Stimulated activated CD8-positive, alpha-beta memory T cell treated with anti-CD3 and anti-CD28 coated beads, Interleukin-12 subunit alpha, Interleukin-12 subunit beta, amount 100 ng/mL, for 24 hours (primary cell): ENCODE results near the gene PRSS2.

Experiments
- DNase-seq: peaks from one replicate; pipeline ENCODE4 v3.0.0-alpha.2; 2020; ENCODE audit errors: extremely low read depth

Gene PRSS2

DNA sequence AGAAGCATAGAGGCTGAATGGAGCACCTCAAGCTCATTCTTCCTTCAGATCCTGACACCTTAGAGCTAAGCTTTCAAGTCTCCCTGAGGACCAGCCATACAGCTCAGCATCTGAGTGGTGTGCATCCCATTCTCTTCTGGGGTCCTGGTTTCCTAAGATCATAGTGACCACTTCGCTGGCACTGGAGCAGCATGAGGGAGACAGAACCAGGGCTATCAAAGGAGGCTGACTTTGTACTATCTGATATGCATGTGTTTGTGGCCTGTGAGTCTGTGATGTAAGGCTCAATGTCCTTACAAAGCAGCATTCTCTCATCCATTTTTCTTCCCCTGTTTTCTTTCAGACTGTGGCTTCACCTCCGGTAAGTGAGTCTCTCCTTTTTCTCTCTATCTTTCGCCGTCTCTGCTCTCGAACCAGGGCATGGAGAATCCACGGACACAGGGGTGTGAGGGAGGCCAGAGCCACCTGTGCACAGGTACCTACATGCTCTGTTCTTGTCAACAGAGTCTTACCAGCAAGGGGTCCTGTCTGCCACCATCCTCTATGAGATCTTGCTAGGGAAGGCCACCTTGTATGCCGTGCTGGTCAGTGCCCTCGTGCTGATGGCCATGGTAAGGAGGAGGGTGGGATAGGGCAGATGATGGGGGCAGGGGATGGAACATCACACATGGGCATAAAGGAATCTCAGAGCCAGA is 31.0 kb downstream of the PRSS2 start:
- DNase-seq, result no peak

DNA sequence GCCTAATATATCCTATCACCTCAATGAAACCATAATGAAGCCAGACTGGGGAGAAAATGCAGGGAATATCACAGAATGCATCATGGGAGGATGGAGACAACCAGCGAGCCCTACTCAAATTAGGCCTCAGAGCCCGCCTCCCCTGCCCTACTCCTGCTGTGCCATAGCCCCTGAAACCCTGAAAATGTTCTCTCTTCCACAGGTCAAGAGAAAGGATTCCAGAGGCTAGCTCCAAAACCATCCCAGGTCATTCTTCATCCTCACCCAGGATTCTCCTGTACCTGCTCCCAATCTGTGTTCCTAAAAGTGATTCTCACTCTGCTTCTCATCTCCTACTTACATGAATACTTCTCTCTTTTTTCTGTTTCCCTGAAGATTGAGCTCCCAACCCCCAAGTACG is 31.5 kb downstream of the PRSS2 start:
- no peak for DNase-seq

DNA sequence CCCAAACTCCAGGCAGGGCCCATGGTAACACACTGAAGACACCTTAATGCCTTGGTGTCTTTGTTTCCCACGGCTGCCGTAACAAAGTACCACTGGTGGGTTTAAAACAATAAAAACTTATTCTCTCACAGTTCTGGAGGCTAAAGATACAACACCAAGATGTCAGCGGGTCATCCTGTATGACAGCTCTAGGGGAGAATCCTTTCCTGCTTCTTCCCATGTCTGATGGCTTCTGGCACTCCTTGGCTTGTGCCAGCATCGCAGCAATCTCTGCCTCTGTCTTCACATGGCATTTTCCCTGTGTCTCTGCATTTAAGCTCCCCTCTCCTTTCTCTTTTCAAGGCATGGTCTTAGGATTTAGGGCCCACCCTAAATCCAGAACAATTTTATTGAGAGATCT is 33.1 kb downstream of the PRSS2 start:
- DNase-seq, result no peak

GRCh38 chr7:142804728-142805207 is 34.0 kb downstream of the PRSS2 start:
- DNase-seq, result no peak

- DNase-seq, result no peak
These were observed 34.7 kb downstream of the PRSS2 start for GRCh38 chr7:142805350-142806021.

DNA sequence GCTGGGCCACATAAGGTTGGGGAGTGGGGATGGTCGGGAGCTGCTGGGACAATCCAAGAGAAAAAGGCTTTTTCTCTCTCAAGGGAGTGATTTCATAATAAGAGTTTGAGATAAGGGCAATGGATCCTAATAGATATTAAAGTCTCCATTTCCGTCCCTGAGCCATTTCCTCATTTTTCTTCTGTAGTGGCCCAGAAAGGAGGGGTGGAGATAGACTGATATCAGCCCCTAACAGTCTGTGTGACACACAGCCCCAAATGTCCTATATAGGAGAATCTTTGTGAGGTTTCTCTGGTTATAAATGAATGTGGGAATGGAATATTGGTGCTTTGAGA is 35.2 kb downstream of the PRSS2 start:
- no peak for DNase-seq

DNA sequence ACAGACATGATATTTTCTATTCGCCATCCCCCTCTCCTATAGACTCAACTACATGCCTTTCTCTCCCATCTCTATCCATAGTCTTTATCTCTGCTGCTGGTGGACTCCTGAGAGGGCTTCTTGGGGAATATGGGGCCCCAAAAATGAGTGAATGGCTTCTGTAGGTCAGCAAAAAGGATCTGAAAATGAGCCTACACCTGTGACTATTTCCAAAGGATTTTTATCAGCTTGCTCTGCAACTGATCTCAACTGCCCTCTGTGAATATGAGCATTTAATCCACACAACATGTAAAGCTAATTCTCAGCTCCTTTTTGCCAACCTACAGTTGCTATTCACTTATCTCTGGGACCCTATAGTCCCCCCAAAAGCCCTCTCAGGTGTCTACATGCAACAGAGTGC is 36.2 kb downstream of the PRSS2 start:
- no peak for DNase-seq

- DNase-seq, result no peak
These were observed 37.2 kb downstream of the PRSS2 start for GRCh38 chr7:142807855-142808460.

GRCh38 chr7:142808461-142808801 is 37.7 kb downstream of the PRSS2 start:
- DNase-seq, result no peak

GRCh38 chr7:142808802-142809583 is 38.2 kb downstream of the PRSS2 start:
- peak; percentile 84 for DNase-seq

GRCh38 chr7:142809671-142810070 is 38.9 kb downstream of the PRSS2 start:
- no peak for DNase-seq

DNA sequence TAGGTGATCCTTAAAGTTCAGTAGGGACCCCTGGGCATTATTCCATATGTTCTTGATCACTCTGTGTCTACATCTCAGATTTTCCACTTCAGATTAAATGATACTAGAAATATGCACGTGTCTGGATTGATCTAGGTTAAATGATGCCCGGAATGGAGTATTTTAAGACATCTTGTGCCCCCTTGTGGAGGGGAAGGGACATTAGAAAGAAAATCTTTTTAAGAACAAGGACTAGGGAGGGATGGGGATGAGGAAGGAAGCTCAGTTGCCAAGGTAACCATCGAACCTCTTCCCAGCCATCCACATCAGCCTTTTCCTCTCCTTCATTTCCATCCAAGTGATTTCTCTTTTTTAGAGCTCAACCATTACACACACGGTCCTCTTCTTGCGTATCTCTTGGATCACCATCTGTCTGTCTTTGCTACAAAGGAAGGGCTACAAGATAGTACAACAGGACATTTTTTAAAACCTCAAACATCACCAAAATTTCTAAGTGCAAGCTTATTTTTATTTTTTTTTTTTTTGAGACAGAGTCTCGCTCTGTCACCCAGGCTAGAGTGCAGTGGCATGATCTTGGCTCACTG is 40.5 kb downstream of the PRSS2 start:
- no peak for DNase-seq

GRCh38 chr7:142812437-142813215 is 41.9 kb downstream of the PRSS2 start:
- no peak for DNase-seq

- no peak for DNase-seq
These were observed 42.5 kb downstream of the PRSS2 start for GRCh38 chr7:142813226-142813625.

DNA sequence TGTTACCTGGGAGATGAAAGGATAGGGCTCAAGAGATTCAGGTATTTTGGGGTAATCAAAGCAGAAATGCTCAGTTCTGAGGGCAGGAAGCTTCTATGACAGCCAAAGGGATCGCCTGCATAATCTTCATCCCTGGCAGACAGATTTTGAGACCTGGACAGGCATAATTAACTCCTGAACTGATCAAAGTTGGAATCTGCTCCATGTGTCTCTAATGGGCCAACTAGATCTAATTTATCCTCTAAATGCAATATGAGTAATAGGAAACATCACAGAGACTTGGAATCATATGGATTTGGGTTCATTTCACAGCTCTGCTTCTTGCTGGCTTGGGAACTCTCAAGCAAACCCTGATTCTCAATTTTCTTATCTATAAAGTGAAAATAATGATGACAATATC is 42.9 kb downstream of the PRSS2 start:
- DNase-seq, result no peak

DNA sequence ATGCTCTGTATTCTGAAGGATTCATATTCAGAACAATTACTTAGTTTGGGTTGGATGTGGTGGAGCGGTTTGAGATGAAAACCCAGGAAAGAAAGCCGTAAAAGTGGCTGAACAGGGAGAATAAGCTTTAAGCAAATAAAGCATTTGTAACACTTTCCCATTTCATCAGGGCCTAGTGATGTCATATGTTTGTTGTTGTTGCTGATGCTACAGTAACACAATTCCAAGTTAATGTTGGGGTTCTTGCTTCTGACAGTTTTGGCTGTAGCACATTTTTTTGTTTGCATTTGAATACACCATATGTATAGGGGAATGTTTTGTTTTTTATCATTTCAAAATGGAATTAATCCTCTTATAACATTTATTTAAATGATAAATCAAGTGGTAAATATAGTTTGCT is 43.7 kb downstream of the PRSS2 start:
- DNase-seq, result no peak

- DNase-seq, result no peak
These were observed 44.4 kb downstream of the PRSS2 start for GRCh38 chr7:142815134-142815533.

DNA sequence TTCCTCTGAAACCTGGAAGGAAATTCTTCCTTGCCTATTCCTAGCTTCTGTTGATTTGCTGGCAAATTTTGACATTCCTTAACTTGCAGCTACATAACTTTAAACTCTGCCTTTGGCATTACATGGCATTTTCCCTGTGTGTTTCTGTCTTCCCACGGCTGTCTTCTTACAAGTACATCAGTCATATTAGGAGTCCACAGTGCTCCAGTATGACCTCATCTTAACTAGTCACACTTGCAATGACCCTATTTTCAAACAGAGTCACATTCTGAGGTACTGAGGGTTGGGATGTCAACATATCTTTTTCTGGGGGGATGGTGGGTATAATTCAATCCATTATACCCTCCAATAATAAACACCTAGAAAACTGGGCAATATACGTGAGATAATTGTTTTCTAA is 46.7 kb downstream of the PRSS2 start:
- no peak for DNase-seq

DNA sequence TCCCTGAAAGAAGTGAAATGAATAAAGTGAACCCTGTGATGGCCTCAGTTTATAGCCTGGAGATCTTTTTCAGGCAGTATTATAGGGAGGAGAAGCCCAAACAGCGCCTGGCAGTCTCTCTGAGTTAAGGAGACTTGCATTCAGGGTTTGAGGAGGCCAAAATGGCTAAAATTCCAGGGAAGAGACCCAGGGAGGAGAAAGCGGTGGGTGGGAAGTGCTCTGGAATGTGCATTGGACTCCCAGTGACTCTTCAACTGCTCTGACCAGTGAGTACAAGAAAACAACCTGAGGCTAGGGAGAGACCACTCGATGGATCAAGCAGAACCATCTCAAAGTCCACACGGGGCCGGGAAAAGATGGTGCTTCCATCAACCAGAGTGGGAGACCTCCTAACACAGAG is 48.8 kb downstream of the PRSS2 start:
- no peak for DNase-seq

GRCh38 chr7:142822714-142823113 is 51.9 kb downstream of the PRSS2 start:
- no peak for DNase-seq
